WERI-Rb-1 (cell line): ENCODE measurements around the gene OSGIN1.

Experiments used
- DNase-seq: peaks from one replicate; pipeline ENCODE4 v3.0.0-alpha.2; 2020
- H3K27ac ChIP-seq: fragments of 250-450 bp; sonication (Bioruptor Pico); 2 replicates; pipeline ENCODE4 v1.5.1; 2020; ENCODE audit warnings: mild to moderate bottlenecking, moderate library complexity
- H3K27me3 ChIP-seq: fragments of 250-450 bp; sonication (Bioruptor Pico); 2 replicates; pipeline ENCODE4 v1.5.1; 2021; ENCODE audit warnings: mild to moderate bottlenecking, low read depth, moderate library complexity; ENCODE audit not compliant: insufficient read depth, severe bottlenecking
- H3K36me3 ChIP-seq: fragments of 250-450 bp; sonication (Bioruptor Pico); 2 replicates; pipeline ENCODE4 v1.5.1; 2020; ENCODE audit warnings: mild to moderate bottlenecking, moderate library complexity
- H3K4me3 ChIP-seq: 2 replicates; pipeline ENCODE4 v1.5.1; 2011; ENCODE audit warnings: low read depth, mild to moderate bottlenecking, control low read depth, low read length
- H3K9me3 ChIP-seq: fragments of 250-450 bp; sonication (Bioruptor Pico); 2 replicates; pipeline ENCODE4 v1.5.1; 2021; ENCODE audit warnings: mild to moderate bottlenecking, moderate library complexity; ENCODE audit not compliant: severe bottlenecking
- TF ChIP-seq, protein P1 (sequence below): IDR thresholded peaks from 2 replicates; pipeline ENCODE4 v1.5.1; 2011; ENCODE audit warnings: low read depth, mild to moderate bottlenecking, control low read depth, inconsistent platforms, low read length

The OSGIN1 gene

DNA sequence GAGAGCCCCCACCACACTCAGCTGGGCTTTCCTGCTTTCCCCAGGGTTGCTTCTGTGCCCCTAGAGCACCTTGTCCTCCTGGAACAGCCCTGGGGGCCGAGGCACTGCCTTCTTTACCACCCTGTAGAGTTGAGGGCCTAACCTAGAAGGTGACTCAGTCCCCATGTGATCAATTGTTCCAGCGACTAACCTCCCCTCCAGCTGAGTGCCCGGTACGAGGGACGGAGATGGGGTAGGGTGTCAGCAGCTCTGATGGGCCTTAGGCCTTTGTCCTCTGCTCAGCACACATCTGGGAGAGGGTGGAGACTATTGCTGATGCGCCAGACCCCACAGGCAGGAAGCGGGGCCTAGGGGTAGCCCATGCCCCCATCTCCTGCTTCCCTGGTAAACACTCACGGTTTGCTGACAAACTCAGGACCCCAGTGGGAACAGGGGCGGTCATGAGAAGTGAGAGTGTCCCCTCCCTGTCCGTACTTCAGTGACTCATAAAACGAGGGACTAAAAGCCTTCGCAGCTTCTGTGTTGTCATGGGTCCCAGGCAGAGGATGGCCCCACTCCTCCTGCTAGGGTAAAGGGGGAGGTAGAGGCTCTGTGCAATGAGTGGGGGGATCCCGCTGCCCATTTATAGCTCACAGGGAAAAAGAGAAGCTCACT is 48.1 kb downstream of the OSGIN1 start:
- Histone ChIP-seq H3K9me3 (no peaks in the 10 kb centered on the region), H3K4me3 (no peak overlapping the region), H3K27me3 (no peaks in the 10 kb centered on the region), H3K36me3 (no peaks in the 10 kb centered on the region), H3K27ac (no peak overlapping the region)
- no peak for DNase-seq
- TF ChIP-seq, protein P1, sequence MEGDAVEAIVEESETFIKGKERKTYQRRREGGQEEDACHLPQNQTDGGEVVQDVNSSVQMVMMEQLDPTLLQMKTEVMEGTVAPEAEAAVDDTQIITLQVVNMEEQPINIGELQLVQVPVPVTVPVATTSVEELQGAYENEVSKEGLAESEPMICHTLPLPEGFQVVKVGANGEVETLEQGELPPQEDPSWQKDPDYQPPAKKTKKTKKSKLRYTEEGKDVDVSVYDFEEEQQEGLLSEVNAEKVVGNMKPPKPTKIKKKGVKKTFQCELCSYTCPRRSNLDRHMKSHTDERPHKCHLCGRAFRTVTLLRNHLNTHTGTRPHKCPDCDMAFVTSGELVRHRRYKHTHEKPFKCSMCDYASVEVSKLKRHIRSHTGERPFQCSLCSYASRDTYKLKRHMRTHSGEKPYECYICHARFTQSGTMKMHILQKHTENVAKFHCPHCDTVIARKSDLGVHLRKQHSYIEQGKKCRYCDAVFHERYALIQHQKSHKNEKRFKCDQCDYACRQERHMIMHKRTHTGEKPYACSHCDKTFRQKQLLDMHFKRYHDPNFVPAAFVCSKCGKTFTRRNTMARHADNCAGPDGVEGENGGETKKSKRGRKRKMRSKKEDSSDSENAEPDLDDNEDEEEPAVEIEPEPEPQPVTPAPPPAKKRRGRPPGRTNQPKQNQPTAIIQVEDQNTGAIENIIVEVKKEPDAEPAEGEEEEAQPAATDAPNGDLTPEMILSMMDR = no peak

DNA sequence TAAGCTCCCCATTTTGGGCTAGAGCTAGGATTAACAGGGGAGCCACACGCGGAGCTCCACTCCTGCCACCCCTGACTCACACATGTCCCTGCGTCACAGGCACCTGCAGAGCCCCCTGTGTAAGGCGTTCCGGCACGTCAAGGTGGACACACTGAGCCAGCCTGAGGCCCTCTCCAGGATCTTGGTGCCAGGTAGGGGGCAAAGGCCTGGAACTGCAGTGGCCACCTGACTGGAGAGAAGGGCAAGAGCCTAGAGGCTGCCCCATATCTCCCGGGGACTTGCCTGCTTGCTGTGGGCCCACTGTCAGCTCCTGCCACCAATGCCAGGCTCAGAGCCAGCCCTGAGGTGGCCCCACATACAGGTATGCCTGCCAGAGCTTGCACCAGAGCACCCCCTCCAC is 48.7 kb downstream of the OSGIN1 start:
- Histone ChIP-seq H3K27ac (no peak overlapping the region), H3K36me3 (no peaks in the 10 kb centered on the region), H3K27me3 (no peaks in the 10 kb centered on the region), H3K4me3 (no peak overlapping the region), H3K9me3 (no peaks in the 10 kb centered on the region)
- no peak for DNase-seq
- TF ChIP-seq, protein P1 = no peak

DNA sequence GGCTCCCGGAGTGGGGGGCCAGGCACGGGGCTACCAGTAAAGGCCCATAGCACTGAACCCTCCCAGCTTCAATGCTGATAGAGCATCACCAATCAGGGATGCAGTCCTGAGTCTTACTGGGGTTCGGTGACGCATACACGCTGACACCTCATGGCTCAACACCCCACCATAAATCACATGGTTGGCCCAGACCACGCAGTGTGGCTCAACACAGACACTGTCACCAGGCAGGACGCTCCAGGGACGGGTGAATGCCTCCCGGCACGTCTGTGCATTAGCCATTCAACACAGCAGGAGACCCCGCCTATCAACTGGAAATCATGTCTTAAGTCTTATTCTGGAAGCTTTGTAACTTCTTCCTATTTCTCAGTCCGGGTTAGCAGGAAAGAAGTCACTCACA is 50.0 kb downstream of the OSGIN1 start:
- no peak for DNase-seq
- TF ChIP-seq, protein P1 = no peak
- H3K27ac ChIP-seq = no peak overlapping the region
- H3K9me3 ChIP-seq = no peaks in the 10 kb centered on the region
- H3K27me3 ChIP-seq = no peaks in the 10 kb centered on the region
- no peaks in the 10 kb centered on the region for H3K36me3 ChIP-seq
- no peak overlapping the region for H3K4me3 ChIP-seq

DNA sequence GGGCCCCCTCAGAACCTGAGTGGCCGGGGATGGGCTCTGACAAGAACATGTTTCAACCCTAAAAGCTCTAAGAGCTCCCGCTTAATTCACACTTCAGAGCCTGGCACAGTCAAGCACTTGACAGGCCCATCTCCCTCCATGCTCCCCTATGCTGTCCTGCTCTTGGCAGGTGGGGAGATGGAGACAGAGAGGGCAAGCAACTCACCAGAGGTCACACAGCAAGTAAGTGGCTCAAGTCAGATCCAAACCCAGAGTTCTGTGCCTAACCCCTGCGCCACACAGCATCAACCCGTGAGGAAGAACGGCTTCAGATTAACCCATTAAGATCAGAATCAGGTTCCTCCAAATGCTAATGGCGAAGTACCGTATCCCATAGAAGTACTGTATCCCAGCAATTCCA is 51.4 kb downstream of the OSGIN1 start:
- no peaks in the 10 kb centered on the region for H3K9me3 ChIP-seq
- no peak overlapping the region for H3K4me3 ChIP-seq
- no peaks in the 10 kb centered on the region for H3K27me3 ChIP-seq
- no peak for DNase-seq
- H3K27ac ChIP-seq = no peak overlapping the region
- H3K36me3 ChIP-seq = no peaks in the 10 kb centered on the region
- TF ChIP-seq, protein P1 = no peak

DNA sequence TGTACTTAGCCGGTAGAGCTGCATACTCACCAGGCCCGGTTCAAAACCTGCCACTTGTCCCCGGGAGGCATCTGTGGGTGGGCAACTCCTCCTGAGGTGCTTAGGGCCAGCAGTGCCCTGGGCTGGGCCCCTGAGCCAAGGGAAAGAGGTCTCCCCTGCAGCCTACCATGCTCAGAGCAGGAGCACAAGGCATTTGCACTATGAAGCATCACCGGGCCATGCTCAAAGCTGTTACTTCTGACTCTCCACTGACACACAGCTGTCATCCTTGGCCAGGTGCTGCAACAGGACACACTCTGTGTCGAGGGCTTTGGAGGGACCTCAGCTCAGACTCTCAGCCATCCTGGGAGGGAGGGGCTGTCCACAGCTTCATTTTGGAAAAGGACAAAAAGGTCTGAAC is 52.4 kb downstream of the OSGIN1 start:
- Histone ChIP-seq H3K27me3 (no peaks in the 10 kb centered on the region), H3K27ac (no peak overlapping the region), H3K36me3 (no peaks in the 10 kb centered on the region), H3K4me3 (no peak overlapping the region), H3K9me3 (no peaks in the 10 kb centered on the region)
- TF ChIP-seq, protein P1 = no peak
- no peak for DNase-seq

DNA sequence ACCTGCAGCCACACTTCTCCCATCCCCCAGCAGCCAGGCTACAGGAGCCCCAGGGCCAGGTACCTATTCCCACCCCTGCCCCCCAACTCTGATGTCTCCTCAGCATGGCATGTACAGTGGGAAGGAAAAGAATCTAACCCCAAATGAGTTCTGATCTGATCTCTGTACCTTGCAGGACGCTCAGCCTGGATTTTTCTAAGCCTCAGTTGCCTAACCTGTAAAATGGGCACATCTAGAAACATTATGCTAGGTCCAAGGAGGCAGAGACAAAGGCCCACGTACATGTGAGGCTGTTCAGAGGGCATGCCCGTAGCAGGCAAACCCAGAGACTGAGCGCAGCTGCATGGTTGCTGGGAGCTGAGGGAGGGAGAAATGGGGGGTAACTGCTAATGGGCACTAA is 54.5 kb downstream of the OSGIN1 start:
- no peak overlapping the region for H3K4me3 ChIP-seq
- no peaks in the 10 kb centered on the region for H3K27me3 ChIP-seq
- TF ChIP-seq, protein P1 = no peak

More for the DNA sequence above, 54.5 kb downstream of the OSGIN1 start:
- DNase-seq = no peak
- Histone ChIP-seq H3K27ac (no peak overlapping the region), H3K9me3 (no peaks in the 10 kb centered on the region), H3K36me3 (no peaks in the 10 kb centered on the region)
